Measurements from ENCODE around the gene C2orf78.

The C2orf78 gene

GRCh38 chr2:73759904-73760303, 24.1 kb upstream of the C2orf78 start:
- H3K4me2 ChIP-seq (ENCODE audit: insufficient read depth, low read length): no peak overlapping the region
- H3K79me2 ChIP-seq (ENCODE audit: insufficient read depth, low read length): no peaks in the 10 kb centered on the region
- no peak overlapping the region for H3K27ac ChIP-seq (ENCODE audit: low read length)
- no peaks in the 10 kb centered on the region for H4K20me1 ChIP-seq (ENCODE audit: insufficient read depth, low read length)
- no peaks in the 10 kb centered on the region for H3K4me1 ChIP-seq (ENCODE audit: insufficient read depth, low read length)
- no peak for DNase-seq
- no peak overlapping the region for H2AFZ ChIP-seq (ENCODE audit: low read depth, low read length)
- peaks cover 76% of the 10 kb centered on the region for H3K36me3 ChIP-seq (ENCODE audit: insufficient read depth, low read length)
- H3K27me3 ChIP-seq (ENCODE audit: insufficient read depth, low read length, poor library complexity): no peaks in the 10 kb centered on the region
- ATAC-seq (ENCODE audit: insufficient read depth, low read depth): no peak
- TF ChIP-seq, protein P1, sequence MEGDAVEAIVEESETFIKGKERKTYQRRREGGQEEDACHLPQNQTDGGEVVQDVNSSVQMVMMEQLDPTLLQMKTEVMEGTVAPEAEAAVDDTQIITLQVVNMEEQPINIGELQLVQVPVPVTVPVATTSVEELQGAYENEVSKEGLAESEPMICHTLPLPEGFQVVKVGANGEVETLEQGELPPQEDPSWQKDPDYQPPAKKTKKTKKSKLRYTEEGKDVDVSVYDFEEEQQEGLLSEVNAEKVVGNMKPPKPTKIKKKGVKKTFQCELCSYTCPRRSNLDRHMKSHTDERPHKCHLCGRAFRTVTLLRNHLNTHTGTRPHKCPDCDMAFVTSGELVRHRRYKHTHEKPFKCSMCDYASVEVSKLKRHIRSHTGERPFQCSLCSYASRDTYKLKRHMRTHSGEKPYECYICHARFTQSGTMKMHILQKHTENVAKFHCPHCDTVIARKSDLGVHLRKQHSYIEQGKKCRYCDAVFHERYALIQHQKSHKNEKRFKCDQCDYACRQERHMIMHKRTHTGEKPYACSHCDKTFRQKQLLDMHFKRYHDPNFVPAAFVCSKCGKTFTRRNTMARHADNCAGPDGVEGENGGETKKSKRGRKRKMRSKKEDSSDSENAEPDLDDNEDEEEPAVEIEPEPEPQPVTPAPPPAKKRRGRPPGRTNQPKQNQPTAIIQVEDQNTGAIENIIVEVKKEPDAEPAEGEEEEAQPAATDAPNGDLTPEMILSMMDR (IDR thresholded peaks at IDR 0.05; ENCODE audit: borderline replicate concordance, extremely low read depth, low read length, poor library complexity, severe bottlenecking): no peak
- TF ChIP-seq EZH2 (IDR thresholded peaks at IDR 0.05; ENCODE audit: borderline replicate concordance, low read depth, low read length, severe bottlenecking): no peak
- H3K9me3 ChIP-seq (ENCODE audit: insufficient read depth, low read length, severe bottlenecking): no peaks in the 10 kb centered on the region
- no peak overlapping the region for H3K9ac ChIP-seq (ENCODE audit: low read depth, low read length)
- H3K4me3 ChIP-seq (ENCODE audit: low read depth in 1 of 2, low read length in 2 of 2): no peak overlapping the region

DNA sequence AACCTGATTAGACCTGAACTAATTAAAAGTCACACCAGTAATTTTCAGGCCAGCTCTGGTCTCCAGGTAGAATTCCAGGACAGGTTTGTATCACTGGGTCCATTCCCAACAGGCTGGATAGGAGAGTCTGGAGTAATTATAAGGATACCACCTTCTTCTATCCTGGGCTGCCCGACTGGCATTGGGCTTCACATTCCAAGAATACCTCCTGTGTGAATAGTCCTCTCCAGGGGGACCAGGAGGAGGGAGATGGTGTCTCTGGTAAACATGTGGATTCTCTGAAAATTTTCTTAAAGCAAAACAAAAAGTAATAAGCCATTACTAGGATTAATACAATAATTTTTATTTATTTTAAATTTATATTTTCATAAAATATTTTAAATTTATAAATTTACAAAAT, 21.4 kb upstream of the C2orf78 start:
- ATAC-seq (ENCODE audit: insufficient read depth, low read depth): no peak
- no peaks in the 10 kb centered on the region for H3K9me3 ChIP-seq (ENCODE audit: insufficient read depth, low read length, severe bottlenecking)
- TF ChIP-seq EZH2 (IDR thresholded peaks at IDR 0.05; ENCODE audit: borderline replicate concordance, low read depth, low read length, severe bottlenecking): no peak
- TF ChIP-seq, protein P1 (IDR thresholded peaks at IDR 0.05; ENCODE audit: borderline replicate concordance, extremely low read depth, low read length, poor library complexity, severe bottlenecking): no peak
- peaks cover 76% of the 10 kb centered on the region for H3K36me3 ChIP-seq (ENCODE audit: insufficient read depth, low read length)
- H3K27me3 ChIP-seq (ENCODE audit: insufficient read depth, low read length, poor library complexity): no peaks in the 10 kb centered on the region
- no peaks in the 10 kb centered on the region for H3K4me1 ChIP-seq (ENCODE audit: insufficient read depth, low read length)
- no peak overlapping the region for H2AFZ ChIP-seq (ENCODE audit: low read depth, low read length)
- no peak overlapping the region for H3K4me2 ChIP-seq (ENCODE audit: insufficient read depth, low read length)
- no peaks in the 10 kb centered on the region for H3K79me2 ChIP-seq (ENCODE audit: insufficient read depth, low read length)
- no peak for DNase-seq
- H4K20me1 ChIP-seq (ENCODE audit: insufficient read depth, low read length): no peaks in the 10 kb centered on the region
- no peak overlapping the region for H3K4me3 ChIP-seq (ENCODE audit: low read depth in 1 of 2, low read length in 2 of 2)
- H3K27ac ChIP-seq (ENCODE audit: low read length): no peak overlapping the region
- H3K9ac ChIP-seq (ENCODE audit: low read depth, low read length): no peak overlapping the region

DNA sequence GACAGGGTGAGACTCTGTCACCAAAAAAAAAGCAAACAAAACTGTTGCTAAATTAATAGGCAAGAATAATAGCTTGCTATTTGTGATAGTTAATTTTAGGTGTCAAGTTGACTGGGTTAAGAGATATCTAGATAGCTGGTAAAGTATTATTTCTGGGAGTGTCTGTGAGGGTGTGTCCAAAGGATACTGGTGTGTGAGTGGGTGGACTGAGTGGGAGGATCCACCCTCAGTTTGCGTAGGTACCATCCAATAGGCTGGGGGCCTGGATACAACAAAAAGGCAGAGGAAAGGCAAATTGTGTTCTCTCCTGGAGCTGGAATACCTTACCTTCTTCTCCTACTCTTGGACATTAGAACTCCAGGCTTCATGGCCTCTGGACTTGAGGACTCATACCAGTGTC, 19.0 kb upstream of the C2orf78 start:
- Histone ChIP-seq H3K4me2 (ENCODE audit: insufficient read depth, low read length) (no peak overlapping the region), H3K27me3 (ENCODE audit: insufficient read depth, low read length, poor library complexity) (no peaks in the 10 kb centered on the region), H3K4me1 (ENCODE audit: insufficient read depth, low read length) (no peaks in the 10 kb centered on the region), H2AFZ (ENCODE audit: low read depth, low read length) (no peak overlapping the region), H3K9me3 (ENCODE audit: insufficient read depth, low read length, severe bottlenecking) (no peaks in the 10 kb centered on the region), H4K20me1 (ENCODE audit: insufficient read depth, low read length) (no peaks in the 10 kb centered on the region), H3K79me2 (ENCODE audit: insufficient read depth, low read length) (no peaks in the 10 kb centered on the region), H3K4me3 (ENCODE audit: low read depth in 1 of 2, low read length in 2 of 2) (no peak overlapping the region), H3K9ac (ENCODE audit: low read depth, low read length) (no peak overlapping the region), H3K36me3 (ENCODE audit: insufficient read depth, low read length) (peaks cover 86% of the 10 kb centered on the region), H3K27ac (ENCODE audit: low read length) (no peak overlapping the region)
- TF ChIP-seq EZH2 (IDR thresholded peaks at IDR 0.05; ENCODE audit: borderline replicate concordance, low read depth, low read length, severe bottlenecking): no peak
- TF ChIP-seq, protein P1 (IDR thresholded peaks at IDR 0.05; ENCODE audit: borderline replicate concordance, extremely low read depth, low read length, poor library complexity, severe bottlenecking): no peak
- DNase-seq (no peak), ATAC-seq (ENCODE audit: insufficient read depth, low read depth) (no peak)

GRCh38 chr2:73766349-73766748, 17.6 kb upstream of the C2orf78 start:
- Histone ChIP-seq H4K20me1 (ENCODE audit: insufficient read depth, low read length) (no peaks in the 10 kb centered on the region), H2AFZ (ENCODE audit: low read depth, low read length) (no peak overlapping the region), H3K4me3 (ENCODE audit: low read depth in 1 of 2, low read length in 2 of 2) (no peak overlapping the region), H3K36me3 (ENCODE audit: insufficient read depth, low read length) (peaks cover 84% of the 10 kb centered on the region), H3K4me2 (ENCODE audit: insufficient read depth, low read length) (no peak overlapping the region), H3K4me1 (ENCODE audit: insufficient read depth, low read length) (no peaks in the 10 kb centered on the region), H3K27ac (ENCODE audit: low read length) (no peak overlapping the region), H3K79me2 (ENCODE audit: insufficient read depth, low read length) (no peaks in the 10 kb centered on the region), H3K9me3 (ENCODE audit: insufficient read depth, low read length, severe bottlenecking) (no peaks in the 10 kb centered on the region), H3K9ac (ENCODE audit: low read depth, low read length) (no peak overlapping the region), H3K27me3 (ENCODE audit: insufficient read depth, low read length, poor library complexity) (no peaks in the 10 kb centered on the region)
- DNase-seq (no peak), ATAC-seq (ENCODE audit: insufficient read depth, low read depth) (no peak)
- TF ChIP-seq EZH2 (IDR thresholded peaks at IDR 0.05; ENCODE audit: borderline replicate concordance, low read depth, low read length, severe bottlenecking): no peak
- TF ChIP-seq, protein P1 (IDR thresholded peaks at IDR 0.05; ENCODE audit: borderline replicate concordance, extremely low read depth, low read length, poor library complexity, severe bottlenecking): no peak
